ENCODE measurements around the gene EYA3. TPM values are rescaled to one million over a fixed set of nuclear protein-coding genes. Genes with fewer than 3 reads are reported as not detected.

The EYA3 gene
- total RNA-seq, 1 experiment from 2014 or later = 17.1 TPM

DNA sequence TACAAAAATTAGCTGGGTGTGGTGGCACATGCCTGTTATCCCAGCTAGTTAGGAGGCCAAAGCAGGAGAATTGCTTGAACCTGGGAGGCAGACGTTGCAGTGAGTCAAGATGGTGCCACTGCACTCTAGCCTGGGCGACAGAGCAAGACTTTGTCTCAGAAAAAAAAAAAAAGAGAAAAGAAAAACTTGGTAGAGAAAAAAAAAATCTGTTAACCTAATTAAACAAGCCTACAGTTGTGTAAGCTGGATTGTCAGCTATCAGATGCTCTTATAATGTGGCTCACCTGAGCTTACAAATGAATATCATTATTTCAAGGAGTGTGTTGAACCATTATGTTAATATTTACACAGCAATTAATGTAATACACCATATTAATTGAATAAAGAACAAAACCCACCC lies 26.4 kb upstream of the EYA3 start:
- no peaks in the 10 kb centered on the region for H3K79me2 ChIP-seq (ENCODE audit: low read length)
- ChIA-PET CTCF (no interaction called here), POLR2A (ENCODE audit: unreplicated experiment) (no interaction called here)
- ATAC-seq = no peak
- peaks cover 3% of the 10 kb centered on the region for H3F3A ChIP-seq (ENCODE audit: low read length, unreplicated experiment)
- H3K4me2 ChIP-seq (ENCODE audit: low read length) = no peak overlapping the region
- H3K4me3 ChIP-seq (ENCODE audit: low read length) = no peak overlapping the region
- BruUV-seq (replicated peaks) = no TSS peak
- no peaks in the 10 kb centered on the region for H3K27me3 ChIP-seq (ENCODE audit: low read length)
- H3K9me2 ChIP-seq (replicated peaks; ENCODE audit: low read length) = no peaks in the 10 kb centered on the region
- H3K9me3 ChIP-seq (ENCODE audit: low read length) = no peaks in the 10 kb centered on the region
- no peak overlapping the region for H3K27ac ChIP-seq (ENCODE audit: low read length)
- H3K36me3 ChIP-seq (ENCODE audit: low read depth, low read length) = no peaks in the 10 kb centered on the region
- H2AFZ ChIP-seq (ENCODE audit: low read length) = no peak overlapping the region
- no peak overlapping the region for H3K9ac ChIP-seq (ENCODE audit: low read length)
- peaks cover 35% of the 10 kb centered on the region for H3K4me1 ChIP-seq (ENCODE audit: insufficient read depth, low read length)
- no peak for DNase-seq
- no peaks in the 10 kb centered on the region for H4K20me1 ChIP-seq (ENCODE audit: low read length)
- no peak for TF ChIP-seq EZH2phosphoT487 (IDR thresholded peaks at IDR 0.05; ENCODE audit: borderline replicate concordance, low read length)
- TF ChIP-seq EZH2 (IDR thresholded peaks at IDR 0.05; ENCODE audit: low read length, unreplicated experiment) = no peak
- TF ChIP-seq, protein P1, sequence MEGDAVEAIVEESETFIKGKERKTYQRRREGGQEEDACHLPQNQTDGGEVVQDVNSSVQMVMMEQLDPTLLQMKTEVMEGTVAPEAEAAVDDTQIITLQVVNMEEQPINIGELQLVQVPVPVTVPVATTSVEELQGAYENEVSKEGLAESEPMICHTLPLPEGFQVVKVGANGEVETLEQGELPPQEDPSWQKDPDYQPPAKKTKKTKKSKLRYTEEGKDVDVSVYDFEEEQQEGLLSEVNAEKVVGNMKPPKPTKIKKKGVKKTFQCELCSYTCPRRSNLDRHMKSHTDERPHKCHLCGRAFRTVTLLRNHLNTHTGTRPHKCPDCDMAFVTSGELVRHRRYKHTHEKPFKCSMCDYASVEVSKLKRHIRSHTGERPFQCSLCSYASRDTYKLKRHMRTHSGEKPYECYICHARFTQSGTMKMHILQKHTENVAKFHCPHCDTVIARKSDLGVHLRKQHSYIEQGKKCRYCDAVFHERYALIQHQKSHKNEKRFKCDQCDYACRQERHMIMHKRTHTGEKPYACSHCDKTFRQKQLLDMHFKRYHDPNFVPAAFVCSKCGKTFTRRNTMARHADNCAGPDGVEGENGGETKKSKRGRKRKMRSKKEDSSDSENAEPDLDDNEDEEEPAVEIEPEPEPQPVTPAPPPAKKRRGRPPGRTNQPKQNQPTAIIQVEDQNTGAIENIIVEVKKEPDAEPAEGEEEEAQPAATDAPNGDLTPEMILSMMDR (conservative IDR thresholded peaks at IDR 0.05; ENCODE audit: low read depth, low read length) = no peak
- intact Hi-C loops (cut with micrococcal nuclease) = no loop called here

DNA sequence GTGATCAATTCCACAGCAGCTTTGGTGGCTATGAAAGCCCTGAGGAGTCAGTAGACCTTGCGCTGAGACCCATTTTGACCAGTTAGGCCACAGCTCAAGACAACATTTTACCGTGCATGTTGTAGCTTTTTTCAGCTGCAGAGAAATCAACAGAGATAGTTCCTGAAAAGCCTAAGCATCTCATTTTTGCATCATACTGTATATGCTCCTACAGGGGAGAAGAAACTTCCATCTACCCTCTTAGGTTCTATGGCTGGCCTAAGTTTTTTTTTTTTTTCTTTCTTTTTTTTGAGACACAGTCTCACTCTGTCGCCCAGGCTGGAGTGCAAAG lies 24.8 kb upstream of the EYA3 start:
- BruUV-seq (replicated peaks) = no TSS peak
- H2AFZ ChIP-seq (ENCODE audit: low read length) = peak overlapping the region; percentile 30; the same call in 1 of the 2 replicates
- POLR2A ChIA-PET (ENCODE audit: unreplicated experiment) = no interaction called here

More for the DNA sequence above, 24.8 kb upstream of the EYA3 start:
- Histone ChIP-seq H3K4me3 (ENCODE audit: low read length) (no peak overlapping the region), H3K4me2 (ENCODE audit: low read length) (peak overlapping the region; percentile 45), H3K27me3 (ENCODE audit: low read length) (no peaks in the 10 kb centered on the region), H3F3A (ENCODE audit: low read length, unreplicated experiment) (peaks cover 3% of the 10 kb centered on the region), H3K9me3 (ENCODE audit: low read length) (no peaks in the 10 kb centered on the region), H3K79me2 (ENCODE audit: low read length) (no peaks in the 10 kb centered on the region), H3K9me2 (replicated peaks; ENCODE audit: low read length) (no peaks in the 10 kb centered on the region), H3K27ac (ENCODE audit: low read length) (peak overlapping the region; percentile 99), H3K9ac (ENCODE audit: low read length) (peak overlapping the region; percentile 75), H4K20me1 (ENCODE audit: low read length) (no peaks in the 10 kb centered on the region), H3K4me1 (ENCODE audit: insufficient read depth, low read length) (peaks cover 36% of the 10 kb centered on the region), H3K36me3 (ENCODE audit: low read depth, low read length) (no peaks in the 10 kb centered on the region)
- TF ChIP-seq, protein P1 (conservative IDR thresholded peaks at IDR 0.05; ENCODE audit: low read depth, low read length) = no peak
- TF ChIP-seq EZH2 (IDR thresholded peaks at IDR 0.05; ENCODE audit: low read length, unreplicated experiment) = no peak
- TF ChIP-seq EZH2phosphoT487 (IDR thresholded peaks at IDR 0.05; ENCODE audit: borderline replicate concordance, low read length) = no peak
- CTCF ChIA-PET = no interaction called here
- ATAC-seq (no peak), DNase-seq (no peak)
- intact Hi-C loops (cut with micrococcal nuclease) = no loop called here

Measured in PC-3 (cell line).